ENCODE measurements around the gene PTS. TPM values are rescaled to one million over a fixed set of nuclear protein-coding genes. Genes with fewer than 3 reads are reported as not detected.

PTS gene
- total RNA-seq, 1 experiment from 2014 or later: 48.6 TPM

DNA sequence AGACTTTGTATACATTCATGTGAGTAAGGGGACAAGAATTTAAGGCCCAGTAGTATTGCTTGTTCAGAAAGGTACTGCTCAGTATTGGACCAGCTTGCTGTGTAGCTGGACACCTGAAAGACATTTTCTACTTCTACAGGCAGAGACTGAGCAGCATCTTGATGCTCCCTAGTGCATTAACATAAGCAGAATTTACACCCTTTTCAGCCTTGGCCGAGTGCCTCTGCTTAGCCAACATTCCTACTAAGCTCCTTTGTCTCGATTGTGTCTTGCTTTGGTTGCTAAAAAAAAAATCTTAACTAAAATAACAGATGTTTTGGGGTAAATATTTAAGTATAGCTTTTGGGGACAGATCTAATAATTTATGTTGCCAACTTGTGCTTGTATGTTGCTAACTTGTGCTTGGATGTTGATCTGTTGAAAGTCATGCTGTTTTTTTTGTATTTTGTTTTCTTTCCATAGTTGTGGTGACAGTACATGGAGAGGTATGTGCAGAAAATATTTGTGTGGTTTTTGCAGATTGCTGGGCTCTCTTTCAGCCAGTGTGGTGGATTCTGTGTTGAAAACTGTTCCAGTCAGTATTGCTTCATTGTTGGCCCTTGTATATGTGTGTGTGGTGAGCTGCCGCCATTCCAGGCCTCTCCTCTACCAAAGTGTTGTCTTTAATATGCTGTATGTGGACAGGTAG is 3.7 kb downstream of the PTS start:
- Mint-ChIP-seq H3K4me1 (peaks cover 8 to 16% of the 10 kb centered on the region in 2 experiments), H3K9me3 (no peaks in the 10 kb centered on the region), H3K4me3 (no peak overlapping the region), H3K27me3 (ENCODE audit: low read depth) (peaks cover under 1% of the 10 kb centered on the region; the same call in 1 of the 2 replicates), H3K36me3 (ENCODE audit: insufficient read depth in 1 of 3, low read depth in 3 of 3) (peaks cover 2 to 36% (median 25%) of the 10 kb centered on the region in 3 experiments), H3K27ac (no peak overlapping the region)
- no peak overlapping the region for H3K14ac ChIP-seq (ENCODE audit: insufficient read depth, low read length)
- TF ChIP-seq, protein P1, sequence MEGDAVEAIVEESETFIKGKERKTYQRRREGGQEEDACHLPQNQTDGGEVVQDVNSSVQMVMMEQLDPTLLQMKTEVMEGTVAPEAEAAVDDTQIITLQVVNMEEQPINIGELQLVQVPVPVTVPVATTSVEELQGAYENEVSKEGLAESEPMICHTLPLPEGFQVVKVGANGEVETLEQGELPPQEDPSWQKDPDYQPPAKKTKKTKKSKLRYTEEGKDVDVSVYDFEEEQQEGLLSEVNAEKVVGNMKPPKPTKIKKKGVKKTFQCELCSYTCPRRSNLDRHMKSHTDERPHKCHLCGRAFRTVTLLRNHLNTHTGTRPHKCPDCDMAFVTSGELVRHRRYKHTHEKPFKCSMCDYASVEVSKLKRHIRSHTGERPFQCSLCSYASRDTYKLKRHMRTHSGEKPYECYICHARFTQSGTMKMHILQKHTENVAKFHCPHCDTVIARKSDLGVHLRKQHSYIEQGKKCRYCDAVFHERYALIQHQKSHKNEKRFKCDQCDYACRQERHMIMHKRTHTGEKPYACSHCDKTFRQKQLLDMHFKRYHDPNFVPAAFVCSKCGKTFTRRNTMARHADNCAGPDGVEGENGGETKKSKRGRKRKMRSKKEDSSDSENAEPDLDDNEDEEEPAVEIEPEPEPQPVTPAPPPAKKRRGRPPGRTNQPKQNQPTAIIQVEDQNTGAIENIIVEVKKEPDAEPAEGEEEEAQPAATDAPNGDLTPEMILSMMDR (conservative IDR thresholded peaks at IDR 0.05): no peak
- no peak for DNase-seq
- no peaks in the 10 kb centered on the region for H3K9me3 ChIP-seq (ENCODE audit: control insufficient read depth, low read depth, low read length)
- no peaks in the 10 kb centered on the region for H3K27me3 ChIP-seq (ENCODE audit: insufficient read depth, low read length)
- H2AFZ ChIP-seq (ENCODE audit: low read length): no peak overlapping the region
- H4K8ac ChIP-seq (replicated peaks; ENCODE audit: insufficient read length, low read depth, low read length): no peak overlapping the region
- H2BK12ac ChIP-seq (ENCODE audit: insufficient read length, low read depth, low read length): no peak overlapping the region
- no peak overlapping the region for H2BK120ac ChIP-seq (ENCODE audit: low read depth, low read length, poor library complexity, severe bottlenecking)
- no peak overlapping the region for H3K56ac ChIP-seq (ENCODE audit: insufficient read length, low read depth, low read length)
- H3K23me2 ChIP-seq (ENCODE audit: insufficient read length, low read depth, low read length, poor library complexity, severe bottlenecking): peaks cover 8% of the 10 kb centered on the region
- H4K5ac ChIP-seq (ENCODE audit: insufficient read length, low read depth, low read length): no peak overlapping the region
- H2BK5ac ChIP-seq (ENCODE audit: insufficient read length, low read length): no peak overlapping the region
- H2AK5ac ChIP-seq (ENCODE audit: insufficient read length, low read length): no peak overlapping the region
- no peak overlapping the region for H2BK20ac ChIP-seq (ENCODE audit: low read depth, low read length, poor library complexity, severe bottlenecking)
- H3K23ac ChIP-seq (ENCODE audit: insufficient read length, low read depth, low read length): no peak overlapping the region
- H3K18ac ChIP-seq (ENCODE audit: insufficient read length, low read depth, low read length): no peak overlapping the region
- no peak overlapping the region for H3T11ph ChIP-seq (ENCODE audit: low read length)
- no peak overlapping the region for H3K9ac ChIP-seq (ENCODE audit: extremely low read depth, insufficient read length, low read length)
- H2BK15ac ChIP-seq (ENCODE audit: low read depth, low read length): no peak overlapping the region
- H3K27ac ChIP-seq (ENCODE audit: insufficient read length, low read depth, low read length): no peak overlapping the region
- H3K4me2 ChIP-seq (ENCODE audit: insufficient read depth, insufficient read length, low read length): no peak overlapping the region
- H3K79me2 ChIP-seq (ENCODE audit: insufficient read depth, low read length): no peaks in the 10 kb centered on the region; the same call in 1 of the 2 replicates
- no peaks in the 10 kb centered on the region for H4K20me1 ChIP-seq (ENCODE audit: control insufficient read depth, insufficient read depth, insufficient read length)
- no peak overlapping the region for H3K4ac ChIP-seq (ENCODE audit: low read depth, low read length)
- H3K79me1 ChIP-seq (ENCODE audit: insufficient read depth, low read depth, low read length, poor library complexity, severe bottlenecking): no peaks in the 10 kb centered on the region
- WGBS (ENCODE audit: extremely low coverage, insufficient read length, low lambda C conversion rate): no CpG with 5 or more reads among the region's 3 CpGs
- no peaks in the 10 kb centered on the region; the same call in 1 of the 2 replicates for H3K4me1 ChIP-seq (ENCODE audit: insufficient read depth, low read length)
- H4K91ac ChIP-seq (ENCODE audit: insufficient read length, low read depth, low read length): no peak overlapping the region

All from H9 (cell line).